M059J (cell line): ENCODE data around the gene RFX3. TPM values are rescaled to one million over a fixed set of nuclear protein-coding genes. Genes with fewer than 3 reads are reported as not detected.

ENCODE experiments used
- DNase-seq: peaks from one replicate; pipeline ENCODE4 v3.0.0-alpha.2; 2012; ENCODE audit warnings: low read depth
- total RNA-seq: library from RNA; depleted of rRNA; stranded (reverse); fragments of >200 nt; shearing (Covaris generic); gene quantifications from 2 replicates; pipeline ENCODE4 v1.2.3, GENCODE V29; 2014

RFX3 gene
- total RNA-seq, 1 experiment from 2014 or later = 3.1 TPM

DNA sequence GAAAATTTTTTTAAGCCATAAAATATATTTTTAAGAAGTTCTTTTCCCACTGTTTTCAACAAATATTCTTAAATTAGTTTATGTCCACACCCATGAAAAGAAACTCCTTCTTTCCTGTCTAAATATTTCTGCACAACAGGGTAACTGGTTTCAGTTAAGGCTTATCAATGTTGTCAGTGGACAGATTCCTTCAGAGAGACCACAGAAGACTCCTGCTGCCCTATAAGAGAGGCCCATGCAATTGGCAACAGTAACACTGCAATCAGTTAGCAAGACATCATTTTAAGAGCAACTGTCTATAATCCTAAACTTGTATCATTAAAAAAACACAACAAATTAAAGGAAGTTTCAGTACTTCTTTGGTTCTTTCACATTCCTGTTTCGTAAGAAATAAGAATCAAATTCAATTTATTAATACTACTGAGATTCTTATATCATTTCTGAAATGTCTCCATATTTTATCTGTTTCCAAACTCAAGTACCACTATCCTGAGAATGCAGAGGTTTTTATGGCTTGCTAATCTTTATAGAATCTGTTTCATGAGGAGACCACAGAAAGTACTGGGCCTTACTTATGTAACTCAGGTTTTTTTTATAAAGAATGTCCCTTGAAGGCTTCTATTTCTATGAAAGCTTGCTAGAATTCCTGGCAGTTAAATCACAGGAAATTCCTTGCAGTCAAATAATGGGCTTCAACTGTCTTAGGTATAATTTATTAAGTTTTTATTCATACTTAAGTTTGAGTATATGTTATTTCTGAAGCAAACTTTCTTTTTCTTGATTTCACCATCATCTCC, 240.2 kb downstream of the RFX3 start:
- peak; percentile 38 for DNase-seq

DNA sequence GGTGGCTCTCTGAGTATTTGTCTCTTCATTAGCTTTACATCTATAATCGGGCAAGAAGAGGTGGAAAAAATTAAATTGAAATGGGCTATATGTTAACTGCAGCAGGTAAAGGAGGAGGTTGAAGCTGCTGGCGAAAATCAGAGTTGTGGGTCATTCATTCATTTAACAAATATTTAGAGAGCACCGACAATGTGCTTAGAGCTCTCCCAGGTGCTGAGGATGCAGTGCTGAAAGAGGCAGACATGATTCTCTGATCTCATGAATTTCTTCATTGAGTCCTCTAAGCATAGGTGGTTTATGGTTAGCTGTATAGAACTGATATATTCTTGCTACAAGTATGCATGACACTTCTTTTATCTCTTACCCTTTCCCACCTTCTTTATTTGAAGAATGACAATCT, 243.4 kb downstream of the RFX3 start:
- DNase-seq = no peak

DNA sequence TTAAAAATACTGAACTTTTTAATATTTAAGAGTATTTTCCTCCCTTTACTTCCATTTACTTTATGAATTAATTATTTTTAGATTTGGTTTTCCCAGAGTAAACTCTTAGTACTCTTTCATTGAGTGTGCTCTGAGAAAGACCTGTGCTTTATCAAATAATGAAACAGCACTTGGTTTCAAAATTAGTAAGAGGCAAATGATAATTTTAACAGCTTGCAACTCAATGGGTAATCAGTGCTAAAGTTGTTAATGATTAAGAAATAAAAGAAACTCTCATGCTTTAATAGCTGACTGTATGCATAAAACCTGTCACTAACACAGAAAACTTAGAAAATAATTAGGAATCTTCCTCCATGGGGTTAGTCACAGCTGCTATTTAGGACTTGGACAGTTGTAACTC, 244.4 kb downstream of the RFX3 start:
- no peak for DNase-seq

DNA sequence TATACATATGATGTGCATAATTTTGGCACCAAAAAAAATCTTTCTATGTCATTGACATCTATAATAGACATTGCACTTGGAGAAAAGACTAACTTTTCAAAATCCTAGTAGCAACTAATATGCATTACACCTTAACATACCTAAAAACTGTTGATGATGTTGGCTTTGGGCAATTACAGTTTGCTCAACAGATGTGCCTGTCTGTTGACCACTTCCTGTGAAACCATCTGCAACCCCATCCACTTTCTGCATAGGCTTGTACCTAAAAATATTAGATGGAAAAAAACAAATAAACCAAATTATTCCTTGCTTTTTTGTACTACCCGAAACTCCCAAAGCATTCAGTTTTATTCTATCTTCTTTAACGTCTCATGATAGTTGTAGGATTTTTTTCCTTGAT, 248.6 kb downstream of the RFX3 start:
- DNase-seq = no peak

DNA sequence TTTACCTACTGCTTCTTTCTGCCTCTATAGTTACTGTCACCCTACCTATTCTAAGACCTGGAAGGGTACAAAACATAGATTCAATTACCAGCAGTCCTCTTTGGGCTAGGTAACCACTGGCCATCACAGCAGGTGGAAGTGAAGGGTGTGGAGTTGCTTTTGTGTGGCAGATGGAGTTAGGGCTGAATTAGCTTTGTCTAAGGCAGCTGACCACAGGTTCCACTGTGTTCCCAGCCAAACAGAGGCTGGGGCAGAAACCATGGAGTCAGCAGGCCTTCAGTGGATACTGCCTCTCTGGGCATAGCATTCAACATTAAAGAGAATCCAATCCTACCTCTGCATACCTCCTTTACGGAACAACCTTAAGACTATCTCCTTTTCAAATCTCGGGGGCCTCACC, 254.2 kb downstream of the RFX3 start:
- no peak for DNase-seq

DNA sequence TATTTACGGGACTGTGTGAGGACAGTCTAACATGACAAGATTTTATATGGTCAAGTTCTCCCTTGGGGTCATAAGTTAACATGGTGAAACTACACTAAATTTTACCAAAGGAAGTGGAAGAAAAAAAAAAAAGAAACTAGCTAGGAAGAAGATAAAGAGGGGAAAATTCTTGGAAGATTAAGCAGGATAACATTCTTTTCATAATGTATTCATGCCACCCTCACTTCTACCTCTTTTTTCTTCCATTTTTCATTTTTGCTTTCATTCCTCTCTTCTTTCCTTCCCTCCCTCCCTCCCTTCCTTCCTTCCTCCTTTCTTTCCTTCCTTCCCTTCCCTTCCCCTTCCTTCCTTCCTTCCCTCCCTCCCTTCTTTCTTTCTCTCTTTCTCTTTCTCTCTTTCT, 254.6 kb downstream of the RFX3 start:
- no peak for DNase-seq

DNA sequence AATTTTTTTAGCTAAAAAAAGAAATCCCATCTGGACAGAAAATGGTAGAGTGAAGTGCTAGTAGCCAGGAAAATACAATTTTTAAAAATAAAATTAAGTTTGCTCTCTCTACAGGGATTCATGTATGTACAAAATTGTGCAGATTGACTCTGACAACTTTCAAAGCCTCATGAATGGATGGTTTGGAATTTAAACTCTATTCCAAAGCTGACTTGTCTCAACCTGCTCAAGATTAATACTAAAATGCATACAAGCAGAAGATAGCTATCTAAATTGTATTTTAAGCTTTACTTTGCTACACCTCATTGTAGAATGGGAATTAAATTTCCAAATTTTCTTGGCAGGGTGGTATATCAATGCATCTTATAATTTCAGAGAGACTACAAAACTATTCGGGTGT, 257.6 kb downstream of the RFX3 start:
- no peak for DNase-seq

DNA sequence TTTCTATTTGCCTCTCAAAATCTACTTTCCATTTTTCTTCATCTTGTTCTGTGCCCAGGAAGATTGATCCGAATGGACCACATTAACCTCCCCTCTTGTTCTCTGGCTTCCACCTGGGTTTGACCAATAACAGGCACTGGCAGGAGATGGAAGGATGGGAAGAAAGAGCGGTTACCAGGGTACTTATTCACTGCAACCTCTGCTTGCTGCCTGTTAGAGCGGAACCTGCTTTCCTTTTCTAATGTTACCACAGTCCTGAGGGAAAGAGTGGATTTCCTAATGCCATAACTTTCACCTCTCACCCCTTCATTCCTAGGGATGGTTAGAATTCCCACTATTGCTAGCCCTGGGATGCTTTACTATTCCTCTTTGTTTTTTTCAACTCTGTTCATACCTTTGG, 262.1 kb downstream of the RFX3 start:
- DNase-seq = no peak

DNA sequence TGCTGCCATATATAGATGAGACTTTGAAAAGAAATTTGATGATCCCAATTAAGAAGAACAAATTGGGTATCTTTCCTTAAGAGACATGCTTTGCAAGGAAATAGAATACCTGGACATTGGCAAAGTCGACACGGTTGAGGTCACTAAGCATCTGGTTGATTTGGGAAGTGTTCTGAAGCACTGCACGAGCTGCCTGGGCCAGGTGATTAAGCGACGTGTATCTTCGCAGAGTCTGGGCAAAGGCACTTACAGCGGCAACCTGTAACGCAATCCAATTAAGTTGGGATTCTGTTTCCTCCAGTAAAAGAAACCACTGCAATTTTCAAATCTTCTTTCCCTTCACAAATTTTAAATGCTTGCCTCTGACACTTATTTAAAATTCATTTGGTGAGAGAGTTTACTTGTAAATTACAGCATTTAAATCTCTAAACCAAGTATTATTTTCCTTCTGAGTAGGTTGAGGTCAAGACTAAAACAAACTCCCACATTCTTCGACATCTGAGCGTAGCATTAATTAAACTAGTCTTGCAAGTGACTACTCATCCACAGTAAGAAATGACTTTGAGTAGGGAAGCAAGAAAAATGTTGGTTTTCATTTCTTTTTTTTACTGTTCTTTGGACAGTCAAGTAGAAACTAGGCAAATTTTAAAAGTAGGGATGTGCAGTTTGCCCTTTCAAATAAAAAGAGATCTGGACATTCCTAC, 262.8 kb downstream of the RFX3 start:
- DNase-seq = no peak

DNA sequence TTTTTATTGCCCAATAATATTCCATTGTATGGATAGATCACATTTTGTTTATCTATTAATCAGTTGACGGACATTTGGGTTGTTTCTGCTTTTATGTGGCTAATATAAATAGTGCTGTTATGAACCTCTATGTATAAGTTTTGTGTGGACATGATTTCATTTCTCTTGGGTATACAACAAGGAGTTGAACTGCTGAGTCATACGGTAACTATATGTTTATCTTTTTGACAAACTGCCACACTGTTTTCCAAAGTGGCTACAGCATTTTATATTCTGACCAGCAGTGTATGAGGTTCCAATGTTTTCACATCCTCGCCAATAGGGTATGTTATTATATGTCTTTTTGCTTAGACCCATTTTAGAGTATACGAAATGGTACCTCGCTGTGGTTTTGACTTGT, 264.3 kb downstream of the RFX3 start:
- no peak for DNase-seq

DNA sequence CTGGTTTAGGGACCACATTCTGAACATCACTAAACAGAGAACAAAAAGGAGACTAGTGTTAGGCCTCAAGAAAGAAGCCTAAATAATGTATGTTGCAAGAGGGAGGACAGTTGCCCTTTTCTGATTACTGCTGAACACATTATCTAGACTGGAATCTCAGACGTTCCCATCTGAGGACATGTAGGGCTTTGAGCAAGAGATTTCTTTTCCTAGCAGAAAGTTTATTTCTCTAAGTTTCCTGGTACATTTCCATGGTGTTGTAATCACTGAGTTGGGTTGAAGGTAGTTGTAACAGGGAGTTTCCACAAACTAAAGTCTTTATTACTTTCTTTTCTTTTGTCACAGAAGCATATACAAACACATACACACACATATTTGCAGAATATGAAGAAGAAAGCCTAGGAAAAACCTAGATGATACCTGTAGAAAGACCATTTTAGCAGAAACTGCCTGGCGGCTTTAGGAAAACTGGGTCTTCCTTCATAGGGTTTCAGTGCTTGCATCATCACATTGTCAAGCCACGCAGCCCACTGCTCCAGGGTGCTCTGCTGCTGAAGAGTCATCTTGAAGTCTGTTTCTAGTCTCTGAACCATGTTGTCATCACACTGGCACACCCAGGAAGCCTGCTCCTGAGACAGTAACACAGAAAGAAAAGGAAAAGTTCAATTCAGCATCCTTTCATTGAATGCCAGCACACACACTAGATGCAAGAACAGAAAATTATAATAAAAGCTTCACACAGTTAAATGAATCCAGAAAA, 269.1 kb downstream of the RFX3 start:
- no peak for DNase-seq

DNA sequence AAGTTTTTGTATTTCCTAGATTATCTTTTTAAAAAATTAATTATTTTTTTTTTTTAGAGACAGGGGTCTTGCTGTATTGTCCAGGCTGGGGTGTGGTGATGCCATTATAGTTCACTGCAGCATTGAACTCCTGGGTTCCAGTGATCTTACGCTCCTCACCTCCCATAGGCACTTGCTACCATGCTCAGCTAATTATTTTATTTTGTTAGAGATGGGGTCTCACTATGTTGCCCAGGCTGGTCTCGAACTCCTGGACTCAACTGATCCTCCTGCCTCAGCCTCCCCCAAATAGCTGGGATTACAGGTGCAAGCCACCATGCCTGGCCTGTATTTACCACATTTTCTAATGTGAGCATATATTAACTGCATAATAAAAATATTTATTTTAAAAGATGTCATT, 274.5 kb downstream of the RFX3 start:
- no peak for DNase-seq

DNA sequence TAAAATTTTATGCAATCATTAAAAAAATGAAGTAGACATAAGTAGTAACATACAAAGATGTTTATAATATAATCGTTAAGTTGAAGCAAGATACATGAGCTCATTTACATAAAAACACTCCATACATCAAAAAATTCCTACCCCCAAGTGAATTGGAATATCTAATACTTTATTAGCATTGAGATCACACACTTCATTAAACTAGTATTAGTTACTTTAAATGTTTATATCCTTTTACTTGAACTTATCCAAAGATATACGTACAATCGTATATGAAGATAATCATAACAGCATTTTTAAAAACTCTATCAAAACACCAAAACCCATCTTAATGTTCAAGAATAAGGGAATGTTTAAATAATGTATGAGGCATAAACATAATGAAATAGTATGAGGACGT, 275.1 kb downstream of the RFX3 start:
- DNase-seq = no peak

DNA sequence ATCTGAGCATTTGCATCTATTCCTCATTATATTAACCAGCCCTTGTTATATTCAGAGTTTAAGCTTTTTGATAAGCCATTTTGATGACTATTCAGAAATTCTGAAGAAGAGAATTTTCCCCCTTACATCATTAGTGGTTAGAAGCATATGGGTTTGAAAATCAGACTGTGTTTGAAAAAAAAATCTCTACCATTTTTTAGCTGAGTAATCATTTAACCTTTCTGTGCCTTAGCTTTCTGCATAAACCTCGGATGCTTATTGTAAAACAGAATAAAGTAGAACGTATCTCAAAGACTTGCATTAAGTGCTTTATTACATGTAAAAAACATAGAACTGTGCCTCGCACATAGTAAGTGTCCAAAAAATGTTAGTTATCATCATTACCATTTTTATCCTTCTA, 278.6 kb downstream of the RFX3 start:
- no peak for DNase-seq

DNA sequence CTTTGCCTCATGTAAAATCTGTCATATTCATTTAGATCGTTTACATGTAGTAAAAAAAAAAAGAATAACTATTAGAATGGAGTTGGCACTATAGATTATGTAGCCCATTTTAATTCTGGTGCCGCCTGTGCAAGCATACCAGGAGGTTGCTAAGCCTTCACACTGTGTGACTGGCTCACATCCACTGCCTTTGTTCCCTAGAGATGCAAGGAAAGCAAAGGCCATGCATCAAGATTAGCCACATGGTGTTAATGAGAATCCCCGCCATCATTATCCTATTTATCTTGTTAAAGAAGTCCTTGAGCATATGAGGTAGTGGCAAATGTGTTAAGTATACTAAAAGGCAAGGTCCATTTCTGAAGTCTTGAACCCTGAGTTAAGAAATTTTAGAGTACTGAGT, 279.6 kb downstream of the RFX3 start:
- no peak for DNase-seq

DNA sequence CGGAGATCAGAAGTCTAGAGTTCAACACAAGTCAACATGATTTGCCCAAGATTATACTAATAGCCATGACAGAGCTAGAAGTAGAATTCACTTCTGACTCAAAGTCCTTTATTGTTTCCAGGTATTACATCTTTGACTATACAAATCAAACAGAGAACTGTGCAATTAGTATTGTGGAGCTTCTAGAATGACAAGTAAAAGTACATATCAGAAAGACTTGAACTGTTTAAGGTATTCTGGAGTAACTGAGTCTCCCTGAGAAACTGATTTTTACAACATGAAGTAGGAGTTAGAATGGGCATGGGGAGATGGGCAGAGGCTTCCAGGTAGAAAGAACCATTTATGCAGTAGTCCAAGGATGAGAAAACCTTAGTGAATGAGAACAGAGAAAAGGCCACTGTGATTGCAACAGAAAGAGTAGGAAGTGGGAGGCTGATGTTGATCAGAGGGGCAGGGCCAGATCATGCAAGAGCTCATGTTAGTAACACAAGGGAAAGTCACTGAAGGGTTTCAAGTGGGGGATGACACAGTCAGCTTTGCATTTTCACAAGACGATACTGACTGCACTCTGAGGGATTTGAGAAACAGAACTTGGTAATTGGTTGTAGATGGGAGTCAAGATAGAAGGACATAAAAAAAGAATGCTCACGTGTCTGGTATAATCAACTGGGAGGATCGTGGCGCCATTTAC, 280.7 kb downstream of the RFX3 start:
- DNase-seq = no peak

DNA sequence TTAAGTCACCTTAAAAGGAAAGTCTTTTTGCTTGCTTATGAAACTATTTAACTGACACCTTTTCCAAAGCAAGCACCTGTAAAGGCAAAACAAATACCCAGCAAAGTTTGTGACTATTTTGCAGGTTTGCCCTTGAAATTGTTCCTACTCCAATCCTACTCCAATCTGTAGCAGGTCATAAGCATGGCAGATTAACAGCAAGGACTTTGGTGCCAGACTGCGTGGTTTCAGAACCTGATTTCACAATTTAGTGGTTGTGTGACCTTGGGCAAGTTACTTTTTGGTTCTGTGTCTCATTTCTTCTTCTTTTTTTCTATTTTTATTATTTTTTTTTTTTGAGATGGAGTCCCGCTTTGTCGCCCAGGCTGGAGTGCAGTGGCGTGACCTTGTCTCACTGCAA, 282.1 kb downstream of the RFX3 start:
- DNase-seq = no peak

DNA sequence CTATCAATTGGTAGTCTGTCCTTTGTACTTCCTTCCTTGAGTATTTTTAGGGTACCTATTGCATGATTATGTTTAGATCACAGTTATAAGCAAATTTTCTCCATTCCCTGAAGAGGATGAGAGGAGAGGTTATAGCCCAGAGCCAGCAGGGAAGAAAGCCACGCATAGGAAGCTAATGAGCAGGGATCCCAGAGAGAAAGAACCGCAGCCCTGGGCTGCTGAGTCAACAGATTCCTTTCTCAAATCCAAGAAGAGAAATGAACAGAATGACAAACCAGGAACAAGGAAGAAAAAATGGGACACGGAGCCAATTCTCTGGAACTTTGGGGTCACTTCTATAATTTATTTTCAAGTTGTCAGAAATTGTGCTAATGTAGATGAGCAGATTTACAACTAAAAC, 284.5 kb downstream of the RFX3 start:
- DNase-seq = peak; percentile 21

DNA sequence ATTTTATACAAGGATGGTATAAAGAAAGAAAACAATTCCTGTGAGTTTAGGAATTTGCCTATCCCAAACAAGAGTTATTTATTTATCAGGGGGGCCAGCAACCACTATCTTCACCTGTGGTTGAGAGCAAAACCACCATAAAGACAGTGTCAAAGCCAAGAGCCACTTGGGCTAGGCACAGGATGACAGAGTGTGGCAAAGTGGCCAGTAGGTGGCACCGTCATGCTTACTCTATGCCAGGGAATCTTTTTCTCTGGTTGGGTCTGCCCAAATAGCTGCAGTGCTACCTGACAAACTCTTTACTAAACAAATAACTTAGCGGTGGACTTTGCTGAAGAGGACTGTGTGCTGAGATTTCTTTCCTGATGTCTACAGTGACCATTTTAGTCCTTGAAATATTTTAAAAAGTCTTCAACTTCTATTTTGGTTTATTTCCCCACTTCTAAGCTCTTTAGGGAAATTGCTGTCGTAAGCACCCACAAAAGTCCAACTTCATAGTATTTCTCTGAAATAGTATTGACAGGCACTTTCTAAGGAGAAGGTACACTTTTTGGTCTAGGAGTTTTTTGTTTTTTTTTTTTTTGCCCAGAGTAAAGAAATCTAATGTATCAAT, 285.0 kb downstream of the RFX3 start:
- peak; percentile 67 for DNase-seq

DNA sequence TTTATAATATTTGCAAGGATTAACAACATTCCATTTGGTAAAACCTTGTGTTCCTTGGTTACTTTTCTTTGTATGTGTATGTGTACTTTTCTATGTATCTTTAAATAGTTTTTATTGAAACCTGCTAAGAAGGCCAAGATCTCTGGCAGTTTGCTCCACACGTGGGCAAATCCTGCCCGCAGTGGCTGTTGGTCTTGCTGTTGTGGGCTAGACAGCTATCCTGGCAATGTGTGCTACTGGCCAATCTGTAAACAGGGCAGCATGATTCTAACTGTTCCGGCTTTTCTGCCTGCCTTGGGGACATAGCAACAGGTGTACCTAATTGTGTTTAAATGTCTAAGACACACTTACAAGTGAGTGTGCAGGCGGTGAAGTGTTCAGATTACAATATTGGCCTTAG, 286.6 kb downstream of the RFX3 start:
- no peak for DNase-seq

DNA sequence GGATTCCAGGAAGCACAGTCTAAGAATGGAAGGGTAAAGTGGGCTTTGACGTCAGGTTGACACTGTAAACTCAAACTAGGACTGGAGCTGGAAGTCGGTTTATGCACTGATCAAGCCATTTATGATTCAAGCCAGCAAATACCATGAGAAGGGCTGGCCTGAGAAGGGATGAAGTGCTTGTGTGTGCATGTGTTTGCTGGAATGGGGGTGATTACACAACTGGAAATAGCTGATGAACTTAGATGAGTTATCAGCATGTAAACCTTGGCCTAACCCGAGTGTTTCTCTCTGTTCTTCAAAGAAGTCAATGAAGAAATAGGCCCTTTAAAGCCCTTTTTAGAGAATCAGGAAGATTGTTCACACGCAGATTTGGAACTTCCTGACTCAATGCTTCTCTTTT, 287.6 kb downstream of the RFX3 start:
- DNase-seq = no peak

DNA sequence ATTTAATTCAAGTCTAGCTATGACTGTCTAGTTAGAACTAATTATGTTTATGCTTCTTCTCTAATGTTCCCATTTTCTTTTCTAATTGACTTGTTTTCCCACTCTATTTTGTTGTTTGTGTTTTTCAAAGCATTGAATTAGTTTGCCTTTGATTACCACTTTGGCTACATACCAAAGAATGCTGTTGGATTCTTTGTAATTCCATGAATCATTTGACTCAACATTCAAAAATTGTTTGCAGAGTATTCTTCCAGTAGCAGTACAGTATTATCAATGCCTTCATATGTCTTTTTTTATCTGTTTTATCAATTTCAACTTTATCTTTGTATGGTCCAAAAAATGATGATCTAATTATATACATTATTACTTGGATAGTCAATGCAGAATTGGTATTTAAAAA, 288.7 kb downstream of the RFX3 start:
- DNase-seq = no peak
